ENCODE measurements around the gene INVS. TPM values are rescaled to one million over a fixed set of nuclear protein-coding genes. Genes with fewer than 3 reads are reported as not detected.

Gene INVS
- total and polyA plus RNA-seq, 4 donors: 5.7 to 28.1 (median 10.0) TPM

DNA sequence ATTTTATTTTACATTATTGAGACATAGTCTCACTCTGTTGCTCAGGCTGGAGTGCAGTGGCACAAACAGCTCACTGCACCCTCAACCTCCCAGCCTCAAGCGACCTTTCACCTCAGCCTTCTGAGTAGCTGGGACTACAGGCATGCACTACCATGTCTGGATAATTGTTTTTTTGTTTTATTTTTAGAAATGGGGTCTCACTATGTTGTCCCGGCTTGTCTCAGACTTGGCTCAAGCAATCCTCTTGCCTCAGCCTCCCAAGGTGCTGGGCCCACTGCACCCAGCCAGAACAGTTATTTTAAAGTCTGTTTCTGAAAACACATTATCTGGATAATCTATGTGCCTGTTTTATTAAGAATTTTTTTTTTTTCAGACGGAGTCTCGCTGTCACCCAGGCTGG lies 191.7 kb downstream of the INVS start (continued):
- TF ChIP-seq, protein P1, sequence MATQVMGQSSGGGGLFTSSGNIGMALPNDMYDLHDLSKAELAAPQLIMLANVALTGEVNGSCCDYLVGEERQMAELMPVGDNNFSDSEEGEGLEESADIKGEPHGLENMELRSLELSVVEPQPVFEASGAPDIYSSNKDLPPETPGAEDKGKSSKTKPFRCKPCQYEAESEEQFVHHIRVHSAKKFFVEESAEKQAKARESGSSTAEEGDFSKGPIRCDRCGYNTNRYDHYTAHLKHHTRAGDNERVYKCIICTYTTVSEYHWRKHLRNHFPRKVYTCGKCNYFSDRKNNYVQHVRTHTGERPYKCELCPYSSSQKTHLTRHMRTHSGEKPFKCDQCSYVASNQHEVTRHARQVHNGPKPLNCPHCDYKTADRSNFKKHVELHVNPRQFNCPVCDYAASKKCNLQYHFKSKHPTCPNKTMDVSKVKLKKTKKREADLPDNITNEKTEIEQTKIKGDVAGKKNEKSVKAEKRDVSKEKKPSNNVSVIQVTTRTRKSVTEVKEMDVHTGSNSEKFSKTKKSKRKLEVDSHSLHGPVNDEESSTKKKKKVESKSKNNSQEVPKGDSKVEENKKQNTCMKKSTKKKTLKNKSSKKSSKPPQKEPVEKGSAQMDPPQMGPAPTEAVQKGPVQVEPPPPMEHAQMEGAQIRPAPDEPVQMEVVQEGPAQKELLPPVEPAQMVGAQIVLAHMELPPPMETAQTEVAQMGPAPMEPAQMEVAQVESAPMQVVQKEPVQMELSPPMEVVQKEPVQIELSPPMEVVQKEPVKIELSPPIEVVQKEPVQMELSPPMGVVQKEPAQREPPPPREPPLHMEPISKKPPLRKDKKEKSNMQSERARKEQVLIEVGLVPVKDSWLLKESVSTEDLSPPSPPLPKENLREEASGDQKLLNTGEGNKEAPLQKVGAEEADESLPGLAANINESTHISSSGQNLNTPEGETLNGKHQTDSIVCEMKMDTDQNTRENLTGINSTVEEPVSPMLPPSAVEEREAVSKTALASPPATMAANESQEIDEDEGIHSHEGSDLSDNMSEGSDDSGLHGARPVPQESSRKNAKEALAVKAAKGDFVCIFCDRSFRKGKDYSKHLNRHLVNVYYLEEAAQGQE (IDR thresholded peaks at IDR 0.05): no peak
- TF ChIP-seq HNF4G (IDR thresholded peaks at IDR 0.05) (no peak), FOXA2 (IDR thresholded peaks at IDR 0.05) (no peak), TAF1 (conservative IDR thresholded peaks at IDR 0.05) (no peak)

GRCh38 chr9:100292414-100292813 lies 193.4 kb downstream of the INVS start:
- H3K9me3 ChIP-seq (ENCODE audit: control insufficient read depth in 4 of 4, low read length in 3 of 4): no peaks in the 10 kb centered on the region
- TF ChIP-seq HNF4G (IDR thresholded peaks at IDR 0.05) (no peak), FOXA2 (IDR thresholded peaks at IDR 0.05) (no peak), YY1 (IDR thresholded peaks at IDR 0.05) (no peak), GABPA (IDR thresholded peaks at IDR 0.05 in 1 of 2, conservative IDR thresholded peaks at IDR 0.05 in 1 of 2) (no peak), SP1 (IDR thresholded peaks at IDR 0.05) (no peak), RXRA (IDR thresholded peaks at IDR 0.05) (no peak), FOXA1 (IDR thresholded peaks at IDR 0.05) (no peak), TAF1 (conservative IDR thresholded peaks at IDR 0.05) (no peak), JUND (IDR thresholded peaks at IDR 0.05) (no peak), EGR1 (IDR thresholded peaks at IDR 0.05; ENCODE audit: low read depth in 2 of 2) (no peak), HNF4A (conservative IDR thresholded peaks at IDR 0.05) (no peak), RAD21 (IDR thresholded peaks at IDR 0.05) (no peak), NR2F2 (IDR thresholded peaks at IDR 0.05) (no peak)
- TF ChIP-seq, protein P2, sequence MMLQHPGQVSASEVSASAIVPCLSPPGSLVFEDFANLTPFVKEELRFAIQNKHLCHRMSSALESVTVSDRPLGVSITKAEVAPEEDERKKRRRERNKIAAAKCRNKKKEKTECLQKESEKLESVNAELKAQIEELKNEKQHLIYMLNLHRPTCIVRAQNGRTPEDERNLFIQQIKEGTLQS (IDR thresholded peaks at IDR 0.05): no peak
- TF ChIP-seq, protein P3, sequence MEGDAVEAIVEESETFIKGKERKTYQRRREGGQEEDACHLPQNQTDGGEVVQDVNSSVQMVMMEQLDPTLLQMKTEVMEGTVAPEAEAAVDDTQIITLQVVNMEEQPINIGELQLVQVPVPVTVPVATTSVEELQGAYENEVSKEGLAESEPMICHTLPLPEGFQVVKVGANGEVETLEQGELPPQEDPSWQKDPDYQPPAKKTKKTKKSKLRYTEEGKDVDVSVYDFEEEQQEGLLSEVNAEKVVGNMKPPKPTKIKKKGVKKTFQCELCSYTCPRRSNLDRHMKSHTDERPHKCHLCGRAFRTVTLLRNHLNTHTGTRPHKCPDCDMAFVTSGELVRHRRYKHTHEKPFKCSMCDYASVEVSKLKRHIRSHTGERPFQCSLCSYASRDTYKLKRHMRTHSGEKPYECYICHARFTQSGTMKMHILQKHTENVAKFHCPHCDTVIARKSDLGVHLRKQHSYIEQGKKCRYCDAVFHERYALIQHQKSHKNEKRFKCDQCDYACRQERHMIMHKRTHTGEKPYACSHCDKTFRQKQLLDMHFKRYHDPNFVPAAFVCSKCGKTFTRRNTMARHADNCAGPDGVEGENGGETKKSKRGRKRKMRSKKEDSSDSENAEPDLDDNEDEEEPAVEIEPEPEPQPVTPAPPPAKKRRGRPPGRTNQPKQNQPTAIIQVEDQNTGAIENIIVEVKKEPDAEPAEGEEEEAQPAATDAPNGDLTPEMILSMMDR (IDR thresholded peaks at IDR 0.05; ENCODE audit: low read depth, low read length, missing input control): no peak
- TF ChIP-seq, protein P4, sequence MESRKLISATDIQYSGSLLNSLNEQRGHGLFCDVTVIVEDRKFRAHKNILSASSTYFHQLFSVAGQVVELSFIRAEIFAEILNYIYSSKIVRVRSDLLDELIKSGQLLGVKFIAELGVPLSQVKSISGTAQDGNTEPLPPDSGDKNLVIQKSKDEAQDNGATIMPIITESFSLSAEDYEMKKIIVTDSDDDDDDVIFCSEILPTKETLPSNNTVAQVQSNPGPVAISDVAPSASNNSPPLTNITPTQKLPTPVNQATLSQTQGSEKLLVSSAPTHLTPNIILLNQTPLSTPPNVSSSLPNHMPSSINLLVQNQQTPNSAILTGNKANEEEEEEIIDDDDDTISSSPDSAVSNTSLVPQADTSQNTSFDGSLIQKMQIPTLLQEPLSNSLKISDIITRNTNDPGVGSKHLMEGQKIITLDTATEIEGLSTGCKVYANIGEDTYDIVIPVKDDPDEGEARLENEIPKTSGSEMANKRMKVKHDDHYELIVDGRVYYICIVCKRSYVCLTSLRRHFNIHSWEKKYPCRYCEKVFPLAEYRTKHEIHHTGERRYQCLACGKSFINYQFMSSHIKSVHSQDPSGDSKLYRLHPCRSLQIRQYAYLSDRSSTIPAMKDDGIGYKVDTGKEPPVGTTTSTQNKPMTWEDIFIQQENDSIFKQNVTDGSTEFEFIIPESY (IDR thresholded peaks at IDR 0.05): no peak
- TF ChIP-seq, protein P5, sequence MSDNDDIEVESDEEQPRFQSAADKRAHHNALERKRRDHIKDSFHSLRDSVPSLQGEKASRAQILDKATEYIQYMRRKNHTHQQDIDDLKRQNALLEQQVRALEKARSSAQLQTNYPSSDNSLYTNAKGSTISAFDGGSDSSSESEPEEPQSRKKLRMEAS (IDR thresholded peaks at IDR 0.05): no peak
- TF ChIP-seq, protein P1 (IDR thresholded peaks at IDR 0.05): no peak
- H3K4me3 ChIP-seq (ENCODE audit: low read depth in 1 of 3, low read length in 3 of 3): no peak overlapping the region
- peaks cover 4 to 31% (median 14%) of the 10 kb centered on the region in 4 donors for H3K36me3 ChIP-seq (ENCODE audit: control insufficient read depth in 4 of 4, insufficient read depth in 3 of 4, low read depth in 1 of 4, low read length in 3 of 4)
- no peak overlapping the region for H3K27ac ChIP-seq (ENCODE audit: low read depth in 1 of 2, low read length in 2 of 2)
- H3K9ac ChIP-seq (ENCODE audit: low read depth in 1 of 2, low read length in 2 of 2): no peak overlapping the region
- no peaks in the 10 kb centered on the region for H3K27me3 ChIP-seq (ENCODE audit: control insufficient read depth in 4 of 4, insufficient read depth in 4 of 4, low read length in 3 of 4)
- 97% methylated on average over 13 of the region's 13 CpGs for WGBS
- DNase-seq (ENCODE audit: low spot score): no peak
- H3K4me1 ChIP-seq (ENCODE audit: control insufficient read depth in 4 of 4, insufficient read depth in 4 of 4, low read length in 3 of 4): peaks cover 10 to 26% (median 19%) of the 10 kb centered on the region in 4 donors

Data from liver (tissue), 9 donors.